22Rv1 (cell line): Measurements from ENCODE around the gene BTBD17.

Experiments
- H3K27ac ChIP-seq: fragments of 450-650 bp; 2 replicates; pipeline ENCODE4 v1.5.1; 2017
- CTCF ChIP-seq: fragments of 450-650 bp; IDR thresholded peaks from 2 replicates; pipeline ENCODE4 v1.5.1; 2017; ENCODE audit warnings: mild to moderate bottlenecking
- ZFX ChIP-seq: fragments of 450-650 bp; IDR thresholded peaks from 2 replicates; pipeline ENCODE4 v1.6.1; 2017; ENCODE audit warnings: antibody characterized with exemption, borderline replicate concordance

BTBD17 gene

GRCh38 chr17:74391771-74392170, 30.1 kb upstream of the BTBD17 start:
- TF ChIP-seq ZFX (no peak), CTCF (no peak)
- H3K27ac ChIP-seq = no peak overlapping the region

DNA sequence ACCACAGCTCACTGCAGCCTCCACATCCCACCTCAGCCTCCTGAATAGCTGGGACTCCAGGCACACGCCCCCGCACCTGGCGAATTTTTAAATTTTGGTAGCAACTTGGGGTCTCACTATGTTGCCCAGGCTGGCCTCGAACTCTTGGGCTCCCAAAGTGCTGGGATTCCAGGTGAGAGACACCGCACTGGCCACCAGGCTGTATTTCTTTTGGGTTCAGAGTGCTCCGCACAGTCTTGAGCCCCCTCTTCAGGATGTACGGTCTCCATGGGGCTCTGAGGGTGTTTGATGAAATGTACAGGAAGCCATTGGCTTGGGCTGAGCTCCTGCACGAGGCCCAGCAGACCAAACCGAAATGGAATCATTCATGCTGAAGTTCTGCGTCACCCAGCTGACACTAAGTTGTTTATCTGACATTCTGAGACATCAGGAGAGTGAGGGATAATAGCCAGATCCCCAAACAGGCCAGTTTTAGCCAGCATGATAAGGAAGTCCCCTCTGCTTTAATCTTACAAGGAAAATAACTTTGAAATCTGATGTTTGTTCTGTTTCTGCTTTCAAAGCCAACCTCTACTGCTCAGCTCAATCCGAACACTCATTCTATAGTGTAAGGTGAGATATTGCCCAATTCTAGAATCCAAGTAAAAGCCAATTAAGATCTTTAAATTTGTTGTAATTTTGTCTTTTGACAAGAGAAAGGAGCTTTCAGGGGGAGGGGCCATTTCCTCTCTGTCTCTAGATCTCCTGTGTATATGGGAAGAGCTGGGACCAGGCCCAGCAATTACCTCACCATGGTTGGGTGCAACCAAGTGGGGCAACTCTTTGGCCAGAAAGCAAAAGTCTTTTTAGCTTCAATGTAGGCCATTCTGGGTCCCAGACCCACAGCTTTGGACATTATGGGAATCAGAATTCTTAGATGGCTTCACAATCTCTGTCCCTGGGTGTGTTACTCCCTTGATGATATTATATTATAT, 29.3 kb upstream of the BTBD17 start:
- no peak for TF ChIP-seq ZFX
- no peak for TF ChIP-seq CTCF
- no peak overlapping the region for H3K27ac ChIP-seq

- no peak for TF ChIP-seq CTCF
- no peak for TF ChIP-seq ZFX
- no peak overlapping the region for H3K27ac ChIP-seq
Measured at GRCh38 chr17:74389937-74390679, 28.4 kb upstream of the BTBD17 start.

DNA sequence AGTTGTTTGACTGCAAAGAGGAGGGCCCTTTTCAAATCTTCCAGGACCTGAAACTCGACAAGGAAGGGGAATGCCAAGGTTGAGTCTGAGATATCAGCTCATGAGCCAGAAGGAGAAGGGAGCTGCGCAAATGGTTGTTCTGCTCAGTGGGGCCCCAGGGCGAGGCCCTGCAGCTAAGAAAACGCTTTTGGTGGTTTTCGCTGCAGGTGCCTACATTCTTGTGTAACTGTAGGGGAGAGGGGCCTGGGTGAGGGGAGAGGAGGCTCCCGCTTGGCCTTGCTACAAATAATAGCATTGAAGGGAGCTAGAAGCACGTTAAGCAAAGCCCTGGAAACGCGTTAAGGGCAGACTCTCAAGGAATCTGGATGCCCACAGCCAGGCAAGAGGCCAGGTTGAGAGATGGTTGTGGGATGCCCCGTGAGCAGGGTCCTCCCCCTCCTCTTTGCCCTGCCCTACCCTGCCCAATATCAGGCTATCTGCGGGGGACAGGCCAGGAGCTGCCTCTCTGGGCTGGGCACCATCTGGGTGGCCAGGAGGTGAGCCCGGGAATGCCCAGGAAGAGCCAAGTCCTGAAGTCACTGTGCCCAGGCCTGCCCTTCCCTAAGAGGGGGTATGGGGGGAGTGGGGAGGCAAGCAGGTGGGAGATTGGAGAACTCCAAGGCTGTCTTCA, 27.6 kb upstream of the BTBD17 start:
- no peak overlapping the region for H3K27ac ChIP-seq
- TF ChIP-seq CTCF (no peak), ZFX (no peak)

- H3K27ac ChIP-seq = no peak overlapping the region
- TF ChIP-seq ZFX (no peak), CTCF (no peak)
Measured at GRCh38 chr17:74387365-74388218, 25.9 kb upstream of the BTBD17 start.

DNA sequence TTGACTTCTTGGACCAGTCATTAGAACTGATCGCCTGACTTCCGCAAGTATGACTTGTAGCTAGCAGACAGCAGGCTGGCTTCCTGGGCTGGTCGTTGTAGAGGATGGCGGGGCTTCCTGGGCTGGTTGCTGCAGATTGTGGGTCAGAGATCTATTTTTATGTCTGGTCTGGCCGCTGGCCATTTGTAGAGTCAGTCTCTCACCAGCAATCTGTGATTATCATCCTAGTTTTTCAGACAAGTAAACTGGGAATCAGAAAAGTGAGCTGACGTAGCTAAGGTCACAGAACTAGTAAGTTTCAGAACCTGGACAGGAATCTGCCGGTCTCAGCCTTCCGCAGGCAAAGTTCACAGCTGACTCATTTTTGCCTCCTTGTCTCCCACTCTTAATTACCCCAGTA, 24.7 kb upstream of the BTBD17 start:
- no peak overlapping the region for H3K27ac ChIP-seq
- TF ChIP-seq CTCF (no peak), ZFX (no peak)
